HTERT RPE-1 (cell line): ENCODE measurements around the gene TMEM131L.
"Not testable (repeated sequence)": the region's sequence is repeated elsewhere in the genome, so short reads cannot be mapped to it uniquely, and the experiment has no call there.

Experiments used
- in situ Hi-C: fragments of 300-500 bp; cut with MboI; formaldehyde crosslinking; loops from 4 replicates; pipeline ENCODE4 v1.14.3; 2020; ENCODE audit warnings: low sequenced_read_pairs

TMEM131L gene

GRCh38 chr4:153537493-153537960 lies 71.4 kb downstream of the TMEM131L start:
- in situ Hi-C loops: no loop called here

- in situ Hi-C loops: no loop called here
Observed at GRCh38 chr4:153538487-153539357, 72.6 kb downstream of the TMEM131L start.

- in situ Hi-C loops: no loop called here
Observed at GRCh38 chr4:153539422-153539821, 73.3 kb downstream of the TMEM131L start.

GRCh38 chr4:153541456-153542096 lies 75.4 kb downstream of the TMEM131L start:
- in situ Hi-C loops: no loop called here

GRCh38 chr4:153542131-153542530 lies 76.0 kb downstream of the TMEM131L start:
- in situ Hi-C loops: no loop called here

GRCh38 chr4:153542834-153543233 lies 76.7 kb downstream of the TMEM131L start:
- in situ Hi-C loops: no loop called here

GRCh38 chr4:153543351-153543750 lies 77.2 kb downstream of the TMEM131L start:
- in situ Hi-C loops: no loop called here

- in situ Hi-C loops: no loop called here
Observed at GRCh38 chr4:153545822-153546221, 79.7 kb downstream of the TMEM131L start.

GRCh38 chr4:153546280-153546679 lies 80.1 kb downstream of the TMEM131L start:
- in situ Hi-C loops: no loop called here

- in situ Hi-C loops: no loop called here
Observed at GRCh38 chr4:153547520-153547919, 81.4 kb downstream of the TMEM131L start.

- in situ Hi-C loops: not testable (repeated sequence)
Observed at GRCh38 chr4:153548907-153549306, 82.7 kb downstream of the TMEM131L start.

GRCh38 chr4:153549405-153549804 lies 83.2 kb downstream of the TMEM131L start:
- in situ Hi-C loops: no loop called here

GRCh38 chr4:153553155-153553818 lies 87.1 kb downstream of the TMEM131L start:
- in situ Hi-C loops: no loop called here

GRCh38 chr4:153553819-153554170 lies 87.6 kb downstream of the TMEM131L start:
- in situ Hi-C loops: no loop called here

GRCh38 chr4:153555730-153556434 lies 89.7 kb downstream of the TMEM131L start:
- in situ Hi-C loops: no loop called here

- in situ Hi-C loops: no loop called here
Observed at GRCh38 chr4:153556435-153556815, 90.3 kb downstream of the TMEM131L start.

- in situ Hi-C loops: no loop called here
Observed at GRCh38 chr4:153560908-153561307, 94.7 kb downstream of the TMEM131L start.

- in situ Hi-C loops: no loop called here
Observed at GRCh38 chr4:153564630-153565525, 98.7 kb downstream of the TMEM131L start.

- in situ Hi-C loops: no loop called here
Observed at GRCh38 chr4:153566631-153567150, 100.5 kb downstream of the TMEM131L start.

- in situ Hi-C loops: not testable (repeated sequence)
Observed at GRCh38 chr4:153567660-153568059, 101.5 kb downstream of the TMEM131L start.
